AG09319 (cell line): ENCODE measurements around the gene DRGX.

Experiments used
- DNase-seq: peaks from one replicate; pipeline ENCODE4 v3.0.0-alpha.2; 2010; ENCODE audit warnings: low read depth; ENCODE audit errors: extremely low read depth
- TF ChIP-seq, protein P1 (sequence below): IDR thresholded peaks from 2 replicates; pipeline ENCODE4 v1.5.1; 2011; ENCODE audit warnings: low read depth, mild to moderate bottlenecking, inconsistent platforms, low read length, moderate library complexity

Gene DRGX

DNA sequence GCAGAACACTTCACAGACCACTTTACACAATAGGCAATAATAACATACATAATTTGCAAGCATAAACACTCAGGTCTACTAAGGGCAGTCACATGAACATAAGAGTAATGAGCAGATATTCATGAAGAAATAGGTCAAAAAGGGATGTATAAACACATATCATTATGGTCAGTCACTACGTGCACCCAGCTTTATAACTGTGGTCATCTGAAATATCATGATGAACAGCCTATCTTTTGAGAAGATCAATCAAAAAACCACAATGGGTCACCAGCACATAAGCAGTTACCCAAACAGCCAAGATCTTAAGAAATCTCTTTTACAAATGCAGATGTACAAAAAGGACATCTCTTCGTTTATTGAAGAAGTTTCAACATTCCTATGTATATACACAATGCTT lies 35.5 kb upstream of the DRGX start:
- TF ChIP-seq, protein P1, sequence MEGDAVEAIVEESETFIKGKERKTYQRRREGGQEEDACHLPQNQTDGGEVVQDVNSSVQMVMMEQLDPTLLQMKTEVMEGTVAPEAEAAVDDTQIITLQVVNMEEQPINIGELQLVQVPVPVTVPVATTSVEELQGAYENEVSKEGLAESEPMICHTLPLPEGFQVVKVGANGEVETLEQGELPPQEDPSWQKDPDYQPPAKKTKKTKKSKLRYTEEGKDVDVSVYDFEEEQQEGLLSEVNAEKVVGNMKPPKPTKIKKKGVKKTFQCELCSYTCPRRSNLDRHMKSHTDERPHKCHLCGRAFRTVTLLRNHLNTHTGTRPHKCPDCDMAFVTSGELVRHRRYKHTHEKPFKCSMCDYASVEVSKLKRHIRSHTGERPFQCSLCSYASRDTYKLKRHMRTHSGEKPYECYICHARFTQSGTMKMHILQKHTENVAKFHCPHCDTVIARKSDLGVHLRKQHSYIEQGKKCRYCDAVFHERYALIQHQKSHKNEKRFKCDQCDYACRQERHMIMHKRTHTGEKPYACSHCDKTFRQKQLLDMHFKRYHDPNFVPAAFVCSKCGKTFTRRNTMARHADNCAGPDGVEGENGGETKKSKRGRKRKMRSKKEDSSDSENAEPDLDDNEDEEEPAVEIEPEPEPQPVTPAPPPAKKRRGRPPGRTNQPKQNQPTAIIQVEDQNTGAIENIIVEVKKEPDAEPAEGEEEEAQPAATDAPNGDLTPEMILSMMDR = no peak
- no peak for DNase-seq

DNA sequence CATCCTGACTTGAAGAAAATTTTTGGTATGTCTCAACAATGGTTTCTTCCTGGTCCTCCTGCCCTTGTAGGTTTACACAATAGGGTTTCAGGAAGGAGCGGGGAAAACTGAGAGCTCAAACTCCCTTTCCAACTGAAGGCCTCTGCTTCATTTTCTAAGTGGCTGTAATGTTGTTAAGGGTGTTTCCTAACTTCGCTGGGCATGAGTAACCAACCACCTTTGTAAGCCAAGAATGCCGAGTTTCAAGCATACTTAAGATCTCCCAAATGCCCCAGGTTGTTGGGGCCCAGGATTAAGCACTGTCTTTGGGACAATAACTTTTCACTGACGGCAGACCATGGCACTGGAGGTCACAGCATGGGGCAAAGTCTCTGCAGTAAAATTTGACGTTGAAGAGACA lies 33.6 kb upstream of the DRGX start:
- TF ChIP-seq, protein P1 = no peak
- DNase-seq = no peak

DNA sequence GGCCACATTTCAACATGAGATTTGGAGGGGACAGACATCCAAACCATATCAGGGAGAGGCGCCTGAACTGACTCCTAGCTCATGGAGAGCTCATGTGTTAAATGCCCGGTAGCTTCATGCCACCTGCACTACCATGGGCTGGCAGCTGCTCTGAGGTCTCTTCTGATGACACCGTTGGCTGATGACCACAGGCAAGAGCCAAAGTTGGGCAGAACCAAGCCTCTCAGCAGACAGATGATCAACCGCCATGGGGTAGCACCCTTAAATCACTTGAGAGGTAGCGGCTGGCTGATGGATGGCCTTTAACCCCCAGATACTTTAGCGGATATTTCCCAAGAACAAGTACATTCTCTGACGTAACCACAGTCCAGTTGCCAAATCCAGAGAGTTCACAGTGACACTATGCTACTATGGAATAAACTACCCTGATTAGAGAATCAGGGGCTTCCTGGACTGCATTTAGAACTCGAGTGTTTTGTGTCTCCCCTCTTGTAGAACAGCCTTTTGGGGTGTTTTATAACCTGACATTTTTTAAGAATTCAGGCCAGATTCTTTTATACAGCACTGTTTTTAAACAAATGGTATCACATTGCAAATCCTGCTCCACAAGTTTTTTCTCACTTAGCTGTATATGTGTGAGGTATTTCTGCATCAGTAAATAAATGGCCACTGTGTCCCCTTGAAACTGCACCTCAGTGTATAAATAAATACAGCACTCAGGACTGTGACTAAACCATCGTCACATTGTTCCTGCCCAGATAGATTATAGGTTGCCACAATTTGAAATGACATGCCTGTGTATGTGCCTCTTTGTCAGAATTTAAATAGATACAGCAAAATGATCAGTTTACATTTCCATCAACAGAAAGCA lies 30.8 kb upstream of the DRGX start:
- TF ChIP-seq, protein P1 = no peak
- DNase-seq = no peak

DNA sequence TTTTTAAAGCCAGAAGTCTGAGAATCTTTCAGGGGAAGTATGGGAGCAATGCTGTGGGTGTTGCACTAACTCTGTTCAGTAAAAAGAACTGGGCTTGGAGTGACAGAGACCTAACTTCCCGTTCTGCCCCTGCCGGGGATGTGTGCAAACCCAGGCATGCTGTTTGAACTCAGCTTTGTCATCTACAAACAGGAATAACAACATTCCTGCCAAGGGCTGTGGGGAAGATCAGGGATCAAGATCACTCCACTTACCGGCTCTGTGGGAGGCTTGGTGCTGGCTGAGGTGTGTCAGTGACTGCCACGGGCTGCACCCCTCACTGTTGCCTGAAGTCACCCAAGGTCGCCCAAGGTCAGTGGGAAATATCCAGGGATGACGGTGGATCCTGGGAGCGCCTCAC lies 23.1 kb upstream of the DRGX start:
- DNase-seq = no peak
- TF ChIP-seq, protein P1 = no peak

DNA sequence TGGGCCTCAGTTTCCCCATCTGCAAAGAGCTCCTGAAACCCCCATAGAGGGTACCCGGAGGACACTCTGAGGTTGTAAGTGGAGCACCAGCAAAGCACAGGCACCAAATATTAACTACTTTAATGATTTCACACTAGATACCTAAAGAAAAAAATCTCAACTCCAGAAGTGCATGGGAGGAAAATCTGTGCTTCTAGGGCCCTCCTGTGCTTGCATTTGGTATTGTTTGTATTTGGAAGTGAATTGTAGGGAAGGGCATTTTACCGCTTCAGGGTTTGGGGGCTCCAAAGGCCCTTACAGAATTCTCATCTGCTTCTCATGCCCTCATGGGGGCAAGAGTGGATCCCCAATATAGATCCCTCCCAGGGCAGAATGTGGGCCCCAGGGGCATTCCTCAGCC lies 22.4 kb upstream of the DRGX start:
- TF ChIP-seq, protein P1 = no peak
- no peak for DNase-seq

DNA sequence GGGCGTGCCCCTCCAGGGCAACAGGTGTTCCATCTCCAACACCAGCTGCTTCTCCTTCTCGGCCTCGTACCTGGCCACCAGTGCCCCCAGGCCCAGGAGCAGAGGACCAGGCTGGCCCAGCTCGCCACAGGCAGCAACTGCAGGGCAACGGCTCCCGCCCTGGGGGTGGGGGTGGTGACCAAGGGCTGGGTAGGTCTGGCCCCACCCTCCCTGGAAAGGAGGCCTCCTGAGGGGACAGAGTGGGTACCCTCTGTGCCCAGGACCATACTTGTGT lies 22.1 kb upstream of the DRGX start:
- DNase-seq = no peak
- TF ChIP-seq, protein P1 = no peak

DNA sequence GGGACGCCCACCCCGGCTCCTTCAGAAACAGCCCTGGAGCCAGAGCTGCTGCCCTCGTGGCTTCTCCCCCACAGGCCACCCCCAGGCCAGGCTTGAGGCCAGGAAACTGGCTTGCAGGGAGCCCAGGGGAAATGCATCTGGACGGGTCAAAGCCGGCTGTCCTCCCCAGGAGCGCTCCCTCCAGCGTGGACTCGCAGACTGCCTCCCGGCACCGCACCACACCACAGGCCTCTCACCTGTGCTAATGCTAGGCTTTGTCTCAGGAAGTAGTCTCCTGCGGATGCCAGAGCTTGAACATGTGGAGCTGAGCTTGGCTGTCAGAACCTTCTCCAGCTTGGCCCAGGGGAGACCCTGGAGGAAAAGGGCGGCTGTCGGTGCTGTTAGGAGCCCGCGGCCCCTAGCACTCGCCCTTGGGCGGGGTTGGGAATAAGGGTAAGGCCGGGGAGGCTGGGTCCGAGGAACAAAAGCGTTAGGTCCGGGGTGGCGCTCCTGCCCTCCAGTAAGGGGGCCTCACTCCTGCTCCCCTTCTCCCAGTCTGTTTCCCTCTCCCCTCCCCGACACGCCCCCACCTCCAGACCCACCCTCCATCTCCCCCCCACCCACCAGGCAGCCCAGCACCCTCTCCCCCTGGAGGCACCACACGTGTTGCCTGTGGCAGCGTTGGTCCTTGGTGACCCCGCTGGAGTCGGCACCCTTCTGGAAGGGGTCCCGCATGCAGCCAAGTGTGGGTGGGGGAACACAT lies 21.6 kb upstream of the DRGX start:
- TF ChIP-seq, protein P1 = no peak
- no peak for DNase-seq
